ENCODE measurements around the gene C2CD2. TPM values are rescaled to one million over a fixed set of nuclear protein-coding genes. Genes with fewer than 3 reads are reported as not detected.

The C2CD2 gene
- total RNA-seq, 2 experiments from 2014 or later, result 4.5 to 5.9 TPM

DNA sequence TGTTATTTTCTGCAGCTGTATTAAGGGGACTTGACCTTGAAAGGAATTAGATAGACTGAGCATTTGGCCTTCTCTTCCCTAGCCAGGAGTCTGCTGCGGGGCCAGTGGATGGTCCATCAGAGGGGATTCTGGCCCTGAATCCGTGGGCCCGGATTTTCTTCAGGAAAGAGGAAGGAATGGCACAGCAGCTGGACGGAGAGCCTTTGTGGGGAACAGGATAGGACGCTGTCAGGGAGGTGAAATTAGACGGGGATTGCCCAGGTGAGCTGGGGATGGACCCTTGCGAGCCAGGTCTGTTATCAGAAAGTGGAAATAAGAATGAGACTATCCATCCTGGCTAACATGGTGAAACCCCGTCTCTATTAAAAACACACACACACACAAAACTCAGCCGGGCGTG, 1.7 kb upstream of the C2CD2 start:
- Histone ChIP-seq H3K9me2 (ENCODE audit: insufficient read depth, low read length) (no peaks in the 10 kb centered on the region), H3K27ac (ENCODE audit: low read depth, low read length, poor library complexity, severe bottlenecking) (no peak overlapping the region), H2AFZ (ENCODE audit: low read length) (peak overlapping the region; percentile 50; the same call in 1 of the 2 replicates), H3K79me2 (ENCODE audit: insufficient read depth, low read depth, low read length) (no peaks in the 10 kb centered on the region), H3K4me1 (ENCODE audit: insufficient read depth, low read length, poor library complexity, severe bottlenecking) (peaks cover 17% of the 10 kb centered on the region), H3K4me2 (ENCODE audit: low read length) (peak overlapping the region; percentile 45), H3K36me3 (ENCODE audit: insufficient read depth, low read length) (no peaks in the 10 kb centered on the region), H3K9me3 (ENCODE audit: low read length) (no peaks in the 10 kb centered on the region), H4K20me1 (ENCODE audit: insufficient read depth, low read length) (no peaks in the 10 kb centered on the region), H3K4me3 (ENCODE audit: low read depth, low read length, poor library complexity, severe bottlenecking) (no peak overlapping the region)
- intact Hi-C loops (cut with micrococcal nuclease; ENCODE audit: unreplicated experiment), result no loop called here
- no TSS peak for BruUV-seq (replicated peaks)
- TF ChIP-seq EZH2phosphoT487 (IDR thresholded peaks at IDR 0.05; ENCODE audit: borderline replicate concordance, low read depth, low read length), result no peak
- TF ChIP-seq, protein P1, sequence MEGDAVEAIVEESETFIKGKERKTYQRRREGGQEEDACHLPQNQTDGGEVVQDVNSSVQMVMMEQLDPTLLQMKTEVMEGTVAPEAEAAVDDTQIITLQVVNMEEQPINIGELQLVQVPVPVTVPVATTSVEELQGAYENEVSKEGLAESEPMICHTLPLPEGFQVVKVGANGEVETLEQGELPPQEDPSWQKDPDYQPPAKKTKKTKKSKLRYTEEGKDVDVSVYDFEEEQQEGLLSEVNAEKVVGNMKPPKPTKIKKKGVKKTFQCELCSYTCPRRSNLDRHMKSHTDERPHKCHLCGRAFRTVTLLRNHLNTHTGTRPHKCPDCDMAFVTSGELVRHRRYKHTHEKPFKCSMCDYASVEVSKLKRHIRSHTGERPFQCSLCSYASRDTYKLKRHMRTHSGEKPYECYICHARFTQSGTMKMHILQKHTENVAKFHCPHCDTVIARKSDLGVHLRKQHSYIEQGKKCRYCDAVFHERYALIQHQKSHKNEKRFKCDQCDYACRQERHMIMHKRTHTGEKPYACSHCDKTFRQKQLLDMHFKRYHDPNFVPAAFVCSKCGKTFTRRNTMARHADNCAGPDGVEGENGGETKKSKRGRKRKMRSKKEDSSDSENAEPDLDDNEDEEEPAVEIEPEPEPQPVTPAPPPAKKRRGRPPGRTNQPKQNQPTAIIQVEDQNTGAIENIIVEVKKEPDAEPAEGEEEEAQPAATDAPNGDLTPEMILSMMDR (conservative IDR thresholded peaks at IDR 0.05; ENCODE audit: low read length), result no peak
- DNase-seq (ENCODE audit: low spot score), result no peak
- ChIA-PET CTCF (ENCODE audit: unreplicated experiment) (no interaction called here), POLR2A (interaction anchor here (0.7 to 1.3 kb wide), 2 partner anchors 58 to 152 kb away, joined by 3 read pairs; no protein-coding TSS in a partner anchor)

DNA sequence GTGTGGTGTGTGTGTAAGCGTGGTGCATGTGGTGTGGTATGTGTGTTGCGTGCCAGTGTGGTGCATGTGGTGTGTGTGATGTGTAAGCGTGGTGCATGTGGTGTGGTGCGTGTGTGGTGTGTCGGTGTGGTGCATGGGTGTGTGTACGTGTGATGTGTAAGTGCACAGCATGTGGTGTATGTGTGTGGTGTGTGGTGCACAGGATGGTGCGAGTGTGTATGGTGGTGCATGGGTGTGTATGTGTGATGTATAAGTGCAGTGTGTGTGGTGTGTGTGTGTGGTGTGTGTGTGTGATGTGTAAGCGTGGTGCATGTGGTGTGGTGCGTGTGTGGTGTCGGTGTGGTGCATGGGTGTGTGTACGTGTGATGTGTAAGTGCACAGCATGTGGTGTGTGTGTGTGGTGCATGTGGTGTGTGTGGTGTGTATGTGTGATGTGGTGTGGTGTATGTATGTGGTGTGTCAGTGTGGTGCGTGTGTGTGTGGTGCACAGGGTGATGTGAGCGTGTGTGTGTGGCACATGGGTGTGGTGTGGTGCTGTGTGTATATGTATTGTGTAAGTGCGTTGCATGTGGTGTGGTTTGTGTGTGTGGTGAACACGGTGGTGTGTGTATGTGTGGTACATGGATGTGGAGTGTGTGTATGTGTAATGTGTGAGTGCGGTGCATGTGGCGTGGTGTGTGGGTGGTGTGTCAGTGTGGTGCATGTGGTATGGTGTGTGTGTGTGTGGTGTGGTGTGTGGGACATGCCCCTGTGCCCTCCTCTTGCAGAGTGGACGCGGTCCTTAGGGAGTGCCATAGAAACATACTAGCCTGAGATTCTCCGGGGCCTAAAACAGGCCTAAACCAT, 1.1 kb upstream of the C2CD2 start:
- DNase-seq (ENCODE audit: low spot score), result no peak
- intact Hi-C loops (cut with micrococcal nuclease; ENCODE audit: unreplicated experiment), result no loop called here
- H4K20me1 ChIP-seq (ENCODE audit: insufficient read depth, low read length), result no peaks in the 10 kb centered on the region
- no peaks in the 10 kb centered on the region for H3K9me2 ChIP-seq (ENCODE audit: insufficient read depth, low read length)
- no peaks in the 10 kb centered on the region for H3K9me3 ChIP-seq (ENCODE audit: low read length)
- peaks cover 17% of the 10 kb centered on the region for H3K4me1 ChIP-seq (ENCODE audit: insufficient read depth, low read length, poor library complexity, severe bottlenecking)
- H3K4me3 ChIP-seq (ENCODE audit: low read depth, low read length, poor library complexity, severe bottlenecking), result no peak overlapping the region
- H3K36me3 ChIP-seq (ENCODE audit: insufficient read depth, low read length), result no peaks in the 10 kb centered on the region
- H3K4me2 ChIP-seq (ENCODE audit: low read length), result peak overlapping the region; percentile 45; the same call in 1 of the 2 replicates
- no peak overlapping the region for H3K27ac ChIP-seq (ENCODE audit: low read depth, low read length, poor library complexity, severe bottlenecking)
- POLR2A ChIA-PET, result interaction anchor here (1.3 kb wide), 1 partner anchor 153 kb away, joined by 3 read pairs; no protein-coding TSS in a partner anchor
- no peak overlapping the region for H2AFZ ChIP-seq (ENCODE audit: low read length)
- BruUV-seq (replicated peaks), result no TSS peak
- H3K79me2 ChIP-seq (ENCODE audit: insufficient read depth, low read depth, low read length), result no peaks in the 10 kb centered on the region
- CTCF ChIA-PET (ENCODE audit: unreplicated experiment), result no interaction called here
- TF ChIP-seq, protein P1 (conservative IDR thresholded peaks at IDR 0.05; ENCODE audit: low read length), result no peak

DNA sequence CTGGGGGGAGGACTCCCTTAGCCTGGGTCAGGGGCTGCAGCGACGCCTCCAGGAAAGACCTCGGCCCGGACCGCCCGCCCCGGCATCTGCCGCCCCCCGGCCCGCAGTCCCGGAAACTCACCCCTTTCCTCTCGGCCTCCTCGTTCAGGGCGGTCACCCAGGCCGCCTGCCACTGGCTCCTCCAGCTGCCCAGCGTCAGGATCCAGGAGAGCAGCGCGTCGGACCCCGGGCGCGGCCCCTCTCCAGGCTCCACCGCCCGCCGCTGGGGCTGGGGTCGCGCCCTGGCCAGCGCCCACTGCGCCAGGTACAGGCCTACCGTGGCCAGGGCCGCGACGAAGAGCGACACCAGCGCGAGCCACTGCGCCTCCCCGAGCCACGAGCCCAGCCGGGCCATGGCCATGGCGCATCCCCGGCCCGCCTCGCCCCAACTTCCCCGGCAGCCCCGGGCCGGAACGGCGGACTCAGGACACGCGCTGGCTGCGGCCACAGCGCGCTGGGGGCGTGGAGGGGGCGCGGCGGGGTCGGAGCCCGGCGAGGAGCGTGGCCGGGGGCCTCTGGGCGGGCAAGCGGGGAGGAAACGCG, 478 bp downstream of the C2CD2 start:
- no TSS peak for BruUV-seq (replicated peaks)
- H3K9me2 ChIP-seq (ENCODE audit: insufficient read depth, low read length), result no peaks in the 10 kb centered on the region
- TF ChIP-seq, protein P1 (conservative IDR thresholded peaks at IDR 0.05; ENCODE audit: low read length), result no peak
- TF ChIP-seq EZH2phosphoT487 (IDR thresholded peaks at IDR 0.05; ENCODE audit: borderline replicate concordance, low read depth, low read length), result no peak
- ChIA-PET CTCF (ENCODE audit: unreplicated experiment) (no interaction called here), POLR2A (no interaction called here)
- H3K36me3 ChIP-seq (ENCODE audit: insufficient read depth, low read length), result no peaks in the 10 kb centered on the region
- H3K4me3 ChIP-seq (ENCODE audit: low read depth, low read length, poor library complexity, severe bottlenecking), result no peak overlapping the region
- no peak for DNase-seq (ENCODE audit: low spot score)
- H3K4me2 ChIP-seq (ENCODE audit: low read length), result no peak overlapping the region
- H3K9me3 ChIP-seq (ENCODE audit: low read length), result no peaks in the 10 kb centered on the region
- peaks cover 17% of the 10 kb centered on the region for H3K4me1 ChIP-seq (ENCODE audit: insufficient read depth, low read length, poor library complexity, severe bottlenecking)
- no peak overlapping the region for H3K27ac ChIP-seq (ENCODE audit: low read depth, low read length, poor library complexity, severe bottlenecking)
- H2AFZ ChIP-seq (ENCODE audit: low read length), result no peak overlapping the region
- H4K20me1 ChIP-seq (ENCODE audit: insufficient read depth, low read length), result no peaks in the 10 kb centered on the region
- intact Hi-C loops (cut with micrococcal nuclease; ENCODE audit: unreplicated experiment), result no loop called here
- H3K79me2 ChIP-seq (ENCODE audit: insufficient read depth, low read depth, low read length), result no peaks in the 10 kb centered on the region
